ENCODE measurements around the gene RNF144A.

RNF144A gene

GRCh38 chr2:6913415-6914157 lies 3.6 kb upstream of the RNF144A start:
- H3K9me3 ChIP-seq (ENCODE audit: severe bottlenecking) = no peaks in the 10 kb centered on the region
- H3K4me1 ChIP-seq (ENCODE audit: insufficient read depth, poor library complexity, severe bottlenecking) = no peaks in the 10 kb centered on the region
- DNase-seq (ENCODE audit: low spot score) (no peak), ATAC-seq (ENCODE audit: low read depth) (no peak)
- H3K36me3 ChIP-seq (ENCODE audit: low read depth) = no peaks in the 10 kb centered on the region
- peaks cover 13% of the 10 kb centered on the region for H3K27me3 ChIP-seq (ENCODE audit: insufficient read depth, poor library complexity, severe bottlenecking)
- no peak overlapping the region for H3K27ac ChIP-seq (ENCODE audit: poor library complexity, severe bottlenecking)
- H3K4me3 ChIP-seq (ENCODE audit: severe bottlenecking) = no peak overlapping the region
- TF ChIP-seq, protein P1, sequence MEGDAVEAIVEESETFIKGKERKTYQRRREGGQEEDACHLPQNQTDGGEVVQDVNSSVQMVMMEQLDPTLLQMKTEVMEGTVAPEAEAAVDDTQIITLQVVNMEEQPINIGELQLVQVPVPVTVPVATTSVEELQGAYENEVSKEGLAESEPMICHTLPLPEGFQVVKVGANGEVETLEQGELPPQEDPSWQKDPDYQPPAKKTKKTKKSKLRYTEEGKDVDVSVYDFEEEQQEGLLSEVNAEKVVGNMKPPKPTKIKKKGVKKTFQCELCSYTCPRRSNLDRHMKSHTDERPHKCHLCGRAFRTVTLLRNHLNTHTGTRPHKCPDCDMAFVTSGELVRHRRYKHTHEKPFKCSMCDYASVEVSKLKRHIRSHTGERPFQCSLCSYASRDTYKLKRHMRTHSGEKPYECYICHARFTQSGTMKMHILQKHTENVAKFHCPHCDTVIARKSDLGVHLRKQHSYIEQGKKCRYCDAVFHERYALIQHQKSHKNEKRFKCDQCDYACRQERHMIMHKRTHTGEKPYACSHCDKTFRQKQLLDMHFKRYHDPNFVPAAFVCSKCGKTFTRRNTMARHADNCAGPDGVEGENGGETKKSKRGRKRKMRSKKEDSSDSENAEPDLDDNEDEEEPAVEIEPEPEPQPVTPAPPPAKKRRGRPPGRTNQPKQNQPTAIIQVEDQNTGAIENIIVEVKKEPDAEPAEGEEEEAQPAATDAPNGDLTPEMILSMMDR (IDR thresholded peaks at IDR 0.05; ENCODE audit: poor library complexity, severe bottlenecking) = no peak

DNA sequence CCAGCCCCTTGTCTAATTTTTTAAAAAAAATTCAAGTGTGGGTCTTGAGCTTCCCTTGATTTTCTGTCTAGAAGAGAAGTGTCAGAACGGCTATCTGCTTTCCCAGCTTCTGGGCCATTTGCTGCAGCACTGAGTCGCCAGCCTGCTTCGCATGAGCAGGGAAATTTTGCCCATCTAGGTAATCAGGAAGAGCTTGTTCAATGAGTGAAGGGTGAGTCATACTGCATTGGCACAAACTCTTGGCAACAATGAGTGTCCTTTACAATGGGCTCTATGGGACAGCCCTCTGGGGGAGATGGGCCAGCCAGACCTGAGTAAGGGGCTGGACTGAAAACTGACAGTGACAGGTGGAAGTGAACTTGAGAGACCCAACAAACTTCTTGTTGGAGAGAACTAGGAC lies 2.4 kb upstream of the RNF144A start:
- H3K4me3 ChIP-seq (ENCODE audit: severe bottlenecking) = no peak overlapping the region
- peak; percentile 53 for ATAC-seq (ENCODE audit: low read depth)
- H3K36me3 ChIP-seq (ENCODE audit: low read depth) = no peaks in the 10 kb centered on the region
- DNase-seq (ENCODE audit: low spot score) = no peak
- no peaks in the 10 kb centered on the region for H3K9me3 ChIP-seq (ENCODE audit: severe bottlenecking)
- TF ChIP-seq, protein P1 (IDR thresholded peaks at IDR 0.05; ENCODE audit: poor library complexity, severe bottlenecking) = no peak
- no peaks in the 10 kb centered on the region for H3K4me1 ChIP-seq (ENCODE audit: insufficient read depth, poor library complexity, severe bottlenecking)
- H3K27me3 ChIP-seq (ENCODE audit: insufficient read depth, poor library complexity, severe bottlenecking) = peaks cover 4% of the 10 kb centered on the region
- no peak overlapping the region for H3K27ac ChIP-seq (ENCODE audit: poor library complexity, severe bottlenecking)

- TF ChIP-seq, protein P1 (IDR thresholded peaks at IDR 0.05; ENCODE audit: poor library complexity, severe bottlenecking) = no peak
- H3K27ac ChIP-seq (ENCODE audit: poor library complexity, severe bottlenecking) = no peak overlapping the region
- ATAC-seq (ENCODE audit: low read depth) = no peak
These were observed 1.8 kb upstream of the RNF144A start for GRCh38 chr2:6915399-6915798.

DNA sequence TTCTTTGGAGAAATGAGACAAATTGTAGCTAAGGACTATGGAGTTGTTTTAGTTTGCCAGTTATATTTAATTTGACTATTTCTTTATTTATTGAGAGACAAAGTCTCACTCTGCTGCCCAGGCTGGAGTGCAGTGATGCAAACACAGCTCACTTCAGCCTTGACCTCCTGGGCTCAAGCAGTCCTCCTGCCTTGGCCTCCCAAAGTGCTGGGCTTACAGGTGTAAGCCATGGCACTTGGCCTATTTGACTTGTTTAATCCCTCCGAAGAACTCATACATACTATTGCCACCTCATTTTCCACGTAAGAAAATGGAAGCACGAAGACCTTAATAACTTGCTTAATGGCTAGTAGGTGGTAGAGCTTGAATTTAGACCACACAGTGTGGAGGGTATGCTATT lies 988 bp upstream of the RNF144A start:
- DNase-seq (ENCODE audit: low spot score) (no peak), ATAC-seq (ENCODE audit: low read depth) (no peak)
- Histone ChIP-seq H3K9me3 (ENCODE audit: severe bottlenecking) (no peaks in the 10 kb centered on the region), H3K27me3 (ENCODE audit: insufficient read depth, poor library complexity, severe bottlenecking) (peaks cover 4% of the 10 kb centered on the region), H3K27ac (ENCODE audit: poor library complexity, severe bottlenecking) (no peak overlapping the region), H3K36me3 (ENCODE audit: low read depth) (no peaks in the 10 kb centered on the region), H3K4me3 (ENCODE audit: severe bottlenecking) (no peak overlapping the region), H3K4me1 (ENCODE audit: insufficient read depth, poor library complexity, severe bottlenecking) (no peaks in the 10 kb centered on the region)
- TF ChIP-seq, protein P1 (IDR thresholded peaks at IDR 0.05; ENCODE audit: poor library complexity, severe bottlenecking) = no peak

More at GRCh38 chr2:6915399-6915798, 1.8 kb upstream of the RNF144A start:
- no peak overlapping the region for H3K4me3 ChIP-seq (ENCODE audit: severe bottlenecking)
- no peak for DNase-seq (ENCODE audit: low spot score)
- peaks cover 4% of the 10 kb centered on the region for H3K27me3 ChIP-seq (ENCODE audit: insufficient read depth, poor library complexity, severe bottlenecking)
- H3K36me3 ChIP-seq (ENCODE audit: low read depth) = no peaks in the 10 kb centered on the region
- H3K4me1 ChIP-seq (ENCODE audit: insufficient read depth, poor library complexity, severe bottlenecking) = no peaks in the 10 kb centered on the region
- no peaks in the 10 kb centered on the region for H3K9me3 ChIP-seq (ENCODE audit: severe bottlenecking)

GRCh38 chr2:6916736-6917070 lies 509 bp upstream of the RNF144A start:
- no peak for ATAC-seq (ENCODE audit: low read depth)
- Histone ChIP-seq H3K27ac (ENCODE audit: poor library complexity, severe bottlenecking) (no peak overlapping the region), H3K36me3 (ENCODE audit: low read depth) (no peaks in the 10 kb centered on the region), H3K4me1 (ENCODE audit: insufficient read depth, poor library complexity, severe bottlenecking) (no peaks in the 10 kb centered on the region), H3K9me3 (ENCODE audit: severe bottlenecking) (no peaks in the 10 kb centered on the region), H3K27me3 (ENCODE audit: insufficient read depth, poor library complexity, severe bottlenecking) (peaks cover 4% of the 10 kb centered on the region), H3K4me3 (ENCODE audit: severe bottlenecking) (no peak overlapping the region)
- no peak for DNase-seq (ENCODE audit: low spot score)
- TF ChIP-seq, protein P1 (IDR thresholded peaks at IDR 0.05; ENCODE audit: poor library complexity, severe bottlenecking) = no peak
